Lower leg skin (tissue), 3 donors: ENCODE measurements around the gene CFL1.
A peak's percentile ranks its signal among the peaks of the same experiment; 100 is the strongest.

ENCODE experiments used
- POLR2A ChIP-seq, 2 donors: fragments of 450-650 bp; IDR thresholded peaks; one replicate each; pipeline ENCODE4 v1.6.1; 2016 to 2017; ENCODE audit warnings: antibody characterized with exemption in 2 of 2, mild to moderate bottlenecking in 1 of 2, moderate library complexity in 1 of 2
- TF ChIP-seq, protein P1 (sequence below), 3 donors: fragments of 450-650 bp; IDR thresholded peaks; one replicate each; pipeline ENCODE4 v1.5.1; 2016; ENCODE audit warnings: antibody characterized with exemption in 3 of 3, mild to moderate bottlenecking in 3 of 3, moderate library complexity in 2 of 3

GRCh38 chr11:65860278-65861164 is 2.5 kb upstream of the CFL1 start, which contains the start of gene MUS81:
- TF ChIP-seq, protein P1, sequence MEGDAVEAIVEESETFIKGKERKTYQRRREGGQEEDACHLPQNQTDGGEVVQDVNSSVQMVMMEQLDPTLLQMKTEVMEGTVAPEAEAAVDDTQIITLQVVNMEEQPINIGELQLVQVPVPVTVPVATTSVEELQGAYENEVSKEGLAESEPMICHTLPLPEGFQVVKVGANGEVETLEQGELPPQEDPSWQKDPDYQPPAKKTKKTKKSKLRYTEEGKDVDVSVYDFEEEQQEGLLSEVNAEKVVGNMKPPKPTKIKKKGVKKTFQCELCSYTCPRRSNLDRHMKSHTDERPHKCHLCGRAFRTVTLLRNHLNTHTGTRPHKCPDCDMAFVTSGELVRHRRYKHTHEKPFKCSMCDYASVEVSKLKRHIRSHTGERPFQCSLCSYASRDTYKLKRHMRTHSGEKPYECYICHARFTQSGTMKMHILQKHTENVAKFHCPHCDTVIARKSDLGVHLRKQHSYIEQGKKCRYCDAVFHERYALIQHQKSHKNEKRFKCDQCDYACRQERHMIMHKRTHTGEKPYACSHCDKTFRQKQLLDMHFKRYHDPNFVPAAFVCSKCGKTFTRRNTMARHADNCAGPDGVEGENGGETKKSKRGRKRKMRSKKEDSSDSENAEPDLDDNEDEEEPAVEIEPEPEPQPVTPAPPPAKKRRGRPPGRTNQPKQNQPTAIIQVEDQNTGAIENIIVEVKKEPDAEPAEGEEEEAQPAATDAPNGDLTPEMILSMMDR (IDR thresholded peaks at IDR 0.05) = no peak
- peak in 1 of 2 donors; percentile 4 for TF ChIP-seq POLR2A (IDR thresholded peaks at IDR 0.05)
